GM12865 (cell line): ENCODE measurements around the gene COL4A4.

Source experiments
- DNase-seq: peaks from one replicate; pipeline ENCODE4 v3.0.0; 2010; ENCODE audit warnings: low read depth
- H3K4me3 ChIP-seq: 2 replicates; pipeline ENCODE4 v1.5.1; 2011; ENCODE audit warnings: mild to moderate bottlenecking, low read depth, low read length, control low read depth
- TF ChIP-seq, protein P1 (sequence below): IDR thresholded peaks from 2 replicates; pipeline ENCODE4 v1.5.1; 2011; ENCODE audit warnings: low read length, control low read depth, low read depth, inconsistent platforms; ENCODE audit not compliant: insufficient read depth; ENCODE audit errors: missing control alignments

The COL4A4 gene

DNA sequence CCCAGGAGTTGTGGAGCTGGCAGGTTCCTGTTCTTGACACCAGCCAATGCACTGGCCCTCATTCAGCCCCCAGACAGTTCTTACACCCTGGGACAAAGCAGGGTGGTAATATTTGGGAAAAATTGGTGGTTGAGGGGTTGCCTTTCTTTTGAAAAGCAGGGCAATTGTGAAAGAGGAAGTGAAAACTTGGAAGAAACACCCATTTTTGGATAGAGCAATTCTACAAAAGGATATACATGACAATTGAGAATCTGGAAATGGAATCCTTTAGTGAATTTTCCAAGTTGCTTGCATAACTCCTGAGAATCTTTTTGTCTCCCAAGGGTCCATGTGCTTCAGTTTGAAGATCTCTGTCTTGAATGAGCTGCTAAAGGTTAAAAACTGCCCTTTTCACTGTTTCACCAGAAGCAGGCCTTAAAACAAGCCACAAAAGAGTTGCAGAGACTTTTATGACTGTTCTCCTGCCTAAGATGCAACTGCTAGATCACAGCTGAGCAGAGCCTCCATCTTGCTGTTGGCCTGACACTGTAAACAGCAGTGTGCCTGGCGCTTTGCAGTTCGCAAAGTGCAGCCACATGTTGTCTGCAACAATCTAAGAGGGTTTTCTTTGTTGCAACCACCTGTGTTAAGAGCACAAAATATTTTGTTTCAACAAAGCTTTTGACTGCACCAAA, 11.8 kb downstream of the COL4A4 start:
- peak; percentile 25 for DNase-seq
- TF ChIP-seq, protein P1, sequence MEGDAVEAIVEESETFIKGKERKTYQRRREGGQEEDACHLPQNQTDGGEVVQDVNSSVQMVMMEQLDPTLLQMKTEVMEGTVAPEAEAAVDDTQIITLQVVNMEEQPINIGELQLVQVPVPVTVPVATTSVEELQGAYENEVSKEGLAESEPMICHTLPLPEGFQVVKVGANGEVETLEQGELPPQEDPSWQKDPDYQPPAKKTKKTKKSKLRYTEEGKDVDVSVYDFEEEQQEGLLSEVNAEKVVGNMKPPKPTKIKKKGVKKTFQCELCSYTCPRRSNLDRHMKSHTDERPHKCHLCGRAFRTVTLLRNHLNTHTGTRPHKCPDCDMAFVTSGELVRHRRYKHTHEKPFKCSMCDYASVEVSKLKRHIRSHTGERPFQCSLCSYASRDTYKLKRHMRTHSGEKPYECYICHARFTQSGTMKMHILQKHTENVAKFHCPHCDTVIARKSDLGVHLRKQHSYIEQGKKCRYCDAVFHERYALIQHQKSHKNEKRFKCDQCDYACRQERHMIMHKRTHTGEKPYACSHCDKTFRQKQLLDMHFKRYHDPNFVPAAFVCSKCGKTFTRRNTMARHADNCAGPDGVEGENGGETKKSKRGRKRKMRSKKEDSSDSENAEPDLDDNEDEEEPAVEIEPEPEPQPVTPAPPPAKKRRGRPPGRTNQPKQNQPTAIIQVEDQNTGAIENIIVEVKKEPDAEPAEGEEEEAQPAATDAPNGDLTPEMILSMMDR, result no peak
- H3K4me3 ChIP-seq, result no peak overlapping the region

DNA sequence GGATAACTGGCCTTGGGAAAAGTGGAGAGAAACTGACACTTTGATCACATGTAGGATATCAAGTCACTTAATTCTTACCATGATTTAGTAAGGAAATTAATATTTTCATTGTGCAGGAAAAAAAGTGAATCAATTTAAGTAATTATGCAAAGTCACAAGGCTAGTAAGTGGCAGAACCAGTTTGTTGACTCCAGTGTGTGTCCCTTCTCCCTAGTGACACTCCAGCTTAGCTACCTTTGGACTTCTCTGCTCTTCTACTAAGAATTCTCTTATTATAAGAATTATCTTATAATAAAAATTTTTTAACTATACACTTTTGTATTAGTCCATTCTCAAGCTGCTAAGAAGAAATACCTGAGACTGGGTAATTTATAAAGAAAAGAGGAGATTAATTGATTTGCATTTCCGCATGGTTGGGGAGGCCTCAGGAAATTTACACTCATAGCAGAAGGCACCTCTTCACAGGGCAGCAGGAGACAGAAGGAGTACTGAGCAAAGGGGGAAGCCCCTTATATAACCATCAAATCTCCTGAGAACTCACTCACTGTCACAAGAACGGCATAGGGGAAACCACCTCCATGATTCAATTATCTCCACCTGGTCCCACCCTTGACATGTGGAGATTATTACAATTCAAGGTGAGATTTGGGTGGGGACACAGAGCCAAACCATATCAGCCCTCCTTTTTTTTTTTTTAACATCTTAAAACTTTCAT, 13.6 kb downstream of the COL4A4 start:
- no peak overlapping the region for H3K4me3 ChIP-seq
- TF ChIP-seq, protein P1, result no peak
- DNase-seq, result no peak

DNA sequence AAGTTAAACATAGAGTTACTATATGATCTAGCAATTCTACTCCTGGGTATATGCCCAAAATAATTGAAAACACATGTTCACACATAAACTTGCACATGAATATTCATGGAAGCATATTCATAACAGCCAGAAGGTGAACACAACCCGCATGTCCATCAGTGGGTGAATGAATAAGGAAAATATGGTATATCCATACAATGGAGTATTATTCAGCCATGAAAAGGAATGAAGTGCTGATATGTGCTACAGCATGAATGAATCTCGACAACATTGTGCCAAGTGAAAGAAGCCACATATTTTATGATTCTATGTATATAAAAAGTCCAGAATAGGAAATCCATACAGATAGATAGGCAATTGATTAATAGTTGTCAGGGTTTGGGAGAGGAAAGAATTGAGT, 15.9 kb downstream of the COL4A4 start:
- H3K4me3 ChIP-seq, result no peak overlapping the region
- DNase-seq, result no peak
- TF ChIP-seq, protein P1, result no peak

DNA sequence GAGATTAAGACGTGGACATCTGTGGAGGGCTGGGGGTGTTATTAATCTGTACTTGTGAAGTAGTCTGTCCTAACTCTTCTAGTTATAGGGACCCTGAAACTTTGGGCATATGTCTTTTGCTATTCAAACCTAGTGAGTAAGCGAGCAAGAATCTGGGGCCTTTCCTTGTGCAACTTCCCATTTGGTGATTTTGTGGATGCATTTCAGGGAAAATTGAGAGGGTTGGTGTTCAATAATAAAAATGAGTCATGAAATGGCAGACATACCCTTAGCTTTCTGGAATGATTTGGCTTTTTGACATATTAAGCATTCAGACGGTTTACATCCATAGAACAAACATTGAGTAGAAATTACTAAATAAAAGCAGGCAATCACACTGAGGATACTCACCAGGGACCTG, 17.0 kb downstream of the COL4A4 start:
- no peak overlapping the region for H3K4me3 ChIP-seq
- TF ChIP-seq, protein P1, result no peak
- DNase-seq, result no peak

DNA sequence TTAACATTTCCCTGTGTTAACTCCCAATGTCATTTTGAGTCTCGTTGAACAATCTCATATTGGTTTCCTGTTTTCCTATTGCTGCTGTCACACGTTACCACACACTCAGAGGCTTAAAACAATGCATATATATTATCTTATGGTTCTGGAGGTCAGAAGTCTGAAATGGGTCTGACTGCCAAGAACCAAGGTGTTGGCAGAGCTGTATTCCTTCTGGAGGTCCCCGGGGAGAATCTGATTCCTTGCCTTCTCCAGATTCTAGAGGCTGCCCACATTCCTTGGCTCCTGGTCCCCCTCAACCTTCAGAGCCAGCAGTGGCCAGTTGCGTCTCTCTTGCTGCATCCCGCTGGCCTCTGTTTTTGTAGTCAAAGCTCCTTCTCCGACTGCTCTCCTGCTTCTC, 17.5 kb downstream of the COL4A4 start:
- TF ChIP-seq, protein P1, result no peak
- H3K4me3 ChIP-seq, result no peak overlapping the region
- no peak for DNase-seq

DNA sequence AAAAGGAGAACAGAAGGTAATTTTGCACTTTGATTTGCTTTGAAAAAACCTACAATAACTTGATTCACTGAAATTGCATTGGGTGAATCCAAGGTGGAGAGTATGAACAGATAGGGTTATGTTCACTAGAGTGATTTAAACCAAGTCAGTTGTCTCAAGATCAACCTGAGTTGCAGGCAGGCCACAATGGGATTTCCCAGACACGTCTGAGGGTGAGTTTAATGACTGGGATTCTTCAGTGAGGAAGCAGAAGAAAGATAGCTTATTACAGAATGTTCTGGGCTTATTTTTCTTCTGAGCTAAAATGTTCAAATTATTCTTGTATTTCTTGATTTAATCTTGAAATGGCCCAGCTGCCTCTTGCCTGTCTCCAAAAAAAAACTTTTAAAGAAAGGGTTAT, 20.1 kb downstream of the COL4A4 start:
- TF ChIP-seq, protein P1, result no peak
- H3K4me3 ChIP-seq, result no peak overlapping the region
- no peak for DNase-seq

DNA sequence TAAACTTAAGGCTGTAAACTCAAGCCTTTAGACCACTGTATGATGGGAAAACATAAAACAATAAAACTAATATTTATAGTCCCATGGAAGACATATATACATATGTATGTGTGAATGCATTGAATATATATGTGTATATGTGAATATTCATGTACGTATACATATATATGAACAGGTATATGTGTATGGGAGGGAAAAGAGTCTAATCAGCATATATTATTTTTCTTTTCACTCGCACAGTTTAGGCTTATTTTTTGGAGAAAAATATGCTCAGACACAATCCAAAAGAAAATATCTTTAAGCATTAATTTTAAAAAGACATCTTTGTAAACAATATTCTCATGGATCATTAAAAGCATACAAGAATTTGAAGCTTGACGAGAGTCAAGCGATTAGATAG, 22.7 kb downstream of the COL4A4 start:
- no peak for DNase-seq
- TF ChIP-seq, protein P1, result no peak
- no peak overlapping the region for H3K4me3 ChIP-seq
